ENCODE measurements around the gene LAPTM4A.

The LAPTM4A gene

DNA sequence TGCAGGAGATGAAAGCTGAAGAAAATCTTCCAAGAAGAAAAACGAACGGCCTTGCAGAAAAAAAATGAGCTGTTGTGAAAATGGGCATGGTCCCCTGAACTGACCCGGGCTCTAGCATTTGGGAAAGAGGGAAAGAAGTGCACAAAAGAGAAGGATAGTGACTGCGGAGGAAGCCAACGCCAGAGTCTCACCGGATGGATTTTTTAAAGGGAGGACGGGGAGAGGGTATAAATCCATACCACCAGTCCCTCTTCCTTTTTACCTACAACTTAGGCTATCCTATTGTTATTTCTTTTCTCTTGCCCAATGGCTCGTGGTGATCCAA, 62.1 kb downstream of the LAPTM4A start:
- TF ChIP-seq, protein P1, sequence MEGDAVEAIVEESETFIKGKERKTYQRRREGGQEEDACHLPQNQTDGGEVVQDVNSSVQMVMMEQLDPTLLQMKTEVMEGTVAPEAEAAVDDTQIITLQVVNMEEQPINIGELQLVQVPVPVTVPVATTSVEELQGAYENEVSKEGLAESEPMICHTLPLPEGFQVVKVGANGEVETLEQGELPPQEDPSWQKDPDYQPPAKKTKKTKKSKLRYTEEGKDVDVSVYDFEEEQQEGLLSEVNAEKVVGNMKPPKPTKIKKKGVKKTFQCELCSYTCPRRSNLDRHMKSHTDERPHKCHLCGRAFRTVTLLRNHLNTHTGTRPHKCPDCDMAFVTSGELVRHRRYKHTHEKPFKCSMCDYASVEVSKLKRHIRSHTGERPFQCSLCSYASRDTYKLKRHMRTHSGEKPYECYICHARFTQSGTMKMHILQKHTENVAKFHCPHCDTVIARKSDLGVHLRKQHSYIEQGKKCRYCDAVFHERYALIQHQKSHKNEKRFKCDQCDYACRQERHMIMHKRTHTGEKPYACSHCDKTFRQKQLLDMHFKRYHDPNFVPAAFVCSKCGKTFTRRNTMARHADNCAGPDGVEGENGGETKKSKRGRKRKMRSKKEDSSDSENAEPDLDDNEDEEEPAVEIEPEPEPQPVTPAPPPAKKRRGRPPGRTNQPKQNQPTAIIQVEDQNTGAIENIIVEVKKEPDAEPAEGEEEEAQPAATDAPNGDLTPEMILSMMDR (IDR thresholded peaks at IDR 0.05; ENCODE audit: insufficient read depth, low read length, poor library complexity, severe bottlenecking): no peak
- no peak for DNase-seq (ENCODE audit: extremely low read depth, insufficient read length)
- H3K4me3 ChIP-seq (replicated peaks; ENCODE audit: low read depth, low read length): peak overlapping the region; percentile 84
- H3K27me3 ChIP-seq (replicated peaks; ENCODE audit: control insufficient read depth, insufficient read depth, low read length): no peaks in the 10 kb centered on the region
- H3K36me3 ChIP-seq (ENCODE audit: control insufficient read depth, insufficient read depth, low read length): no peaks in the 10 kb centered on the region

DNA sequence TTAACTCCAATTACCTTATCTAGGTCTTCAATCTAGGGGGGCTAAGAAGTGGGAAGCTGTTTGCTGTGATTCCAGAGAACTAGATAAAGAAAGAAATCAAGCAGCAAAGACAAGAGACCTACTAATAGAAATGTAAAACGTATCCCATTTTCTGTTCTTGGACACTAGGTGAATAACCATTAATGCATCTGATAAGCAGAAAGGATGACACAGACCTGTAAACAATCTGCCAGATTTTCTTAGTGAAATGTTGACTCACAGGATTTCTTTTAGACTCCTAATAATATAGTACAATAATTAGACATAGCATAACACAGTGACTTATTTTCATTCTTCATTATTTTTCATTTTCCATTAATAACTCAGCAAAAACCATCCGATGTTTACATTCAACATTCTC, 62.8 kb downstream of the LAPTM4A start:
- Histone ChIP-seq H3K4me3 (replicated peaks; ENCODE audit: low read depth, low read length) (no peak overlapping the region), H3K27me3 (replicated peaks; ENCODE audit: control insufficient read depth, insufficient read depth, low read length) (no peaks in the 10 kb centered on the region), H3K36me3 (ENCODE audit: control insufficient read depth, insufficient read depth, low read length) (no peaks in the 10 kb centered on the region)
- DNase-seq (ENCODE audit: extremely low read depth, insufficient read length): no peak
- TF ChIP-seq, protein P1 (IDR thresholded peaks at IDR 0.05; ENCODE audit: insufficient read depth, low read length, poor library complexity, severe bottlenecking): no peak

- H3K27me3 ChIP-seq (replicated peaks; ENCODE audit: control insufficient read depth, insufficient read depth, low read length): no peaks in the 10 kb centered on the region
- peak; percentile 22 for DNase-seq (ENCODE audit: extremely low read depth, insufficient read length)
- no peaks in the 10 kb centered on the region for H3K36me3 ChIP-seq (ENCODE audit: control insufficient read depth, insufficient read depth, low read length)
- TF ChIP-seq, protein P1 (IDR thresholded peaks at IDR 0.05; ENCODE audit: insufficient read depth, low read length, poor library complexity, severe bottlenecking): no peak
- no peak overlapping the region for H3K4me3 ChIP-seq (replicated peaks; ENCODE audit: low read depth, low read length)
Observed at GRCh38 chr2:19987936-19988335, 63.5 kb downstream of the LAPTM4A start.

Data from GM06990 (cell line).